Natural killer cell (primary cell): ENCODE measurements around the gene EXOG. TPM values are rescaled to one million over a fixed set of nuclear protein-coding genes. Genes with fewer than 3 reads are reported as not detected.

ENCODE experiments used
- ATAC-seq, 3 donors: fragments of 150-1000 bp in 2 of 3; fragments of 200-7000 bp in 1 of 3; cut with Tn5 transposase; 1 replicate in 1 of 3; 2 replicates in 2 of 3; pipeline ENCODE4 v1.10.0; 2021; ENCODE audit warnings: mild to moderate bottlenecking in 2 of 3, moderate library complexity in 2 of 3
- DNase-seq, 2 donors: peaks; one replicate each; pipeline versions ENCODE4 v3.0.0 to v3.0.0-alpha.2; 2013 to 2021; ENCODE audit warnings: mixed read lengths in 1 of 2
- H3K27ac ChIP-seq: one replicate; pipeline ENCODE4 v1.5.1; 2013; ENCODE audit warnings: mild to moderate bottlenecking, low read length
- H3K27me3 ChIP-seq: one replicate; pipeline ENCODE4 v1.6.1; 2013; ENCODE audit warnings: low read length; ENCODE audit not compliant: control insufficient read depth, insufficient read depth
- H3K36me3 ChIP-seq: one replicate; pipeline ENCODE4 v1.6.1; 2013; ENCODE audit warnings: low read length; ENCODE audit not compliant: control insufficient read depth, insufficient read depth
- H3K4me1 ChIP-seq: one replicate; pipeline ENCODE4 v1.6.1; 2013; ENCODE audit warnings: low read length; ENCODE audit not compliant: control insufficient read depth, insufficient read depth
- H3K4me3 ChIP-seq: one replicate; pipeline ENCODE4 v1.5.1; 2013; ENCODE audit warnings: low read length
- H3K9me3 ChIP-seq: one replicate; pipeline ENCODE4 v1.6.1; 2013; ENCODE audit warnings: low read length; ENCODE audit not compliant: control insufficient read depth, insufficient read depth
- H3K27ac Mint-ChIP-seq, 2 donors: one replicate each; pipeline ENCODE4 v1.8.0; 2022; ENCODE audit warnings: mild to moderate bottlenecking in 2 of 2, mixed read lengths in 2 of 2, moderate library complexity in 1 of 2
- H3K27me3 Mint-ChIP-seq, 2 donors: one replicate each; pipeline ENCODE4 v1.8.0; 2022; ENCODE audit warnings: low read depth in 2 of 2, mixed read lengths in 2 of 2
- H3K36me3 Mint-ChIP-seq: one replicate; pipeline ENCODE4 v1.8.0; 2022; ENCODE audit warnings: mixed read lengths
- H3K4me1 Mint-ChIP-seq, 2 donors: one replicate each; pipeline ENCODE4 v1.8.0; 2022; ENCODE audit warnings: mixed read lengths in 2 of 2
- H3K4me3 Mint-ChIP-seq: one replicate; pipeline ENCODE4 v1.8.0; 2022; ENCODE audit warnings: mild to moderate bottlenecking, moderate library complexity, mixed read lengths
- H3K9me3 Mint-ChIP-seq, 2 donors: one replicate each; pipeline ENCODE4 v1.8.0; 2022; ENCODE audit warnings: mixed read lengths in 2 of 2
- WGBS: methylation state at CpG from one replicate; pipeline ENCODE4 v1.1.7; 2013; ENCODE audit warnings: missing lambda C conversion rate; ENCODE audit not compliant: insufficient coverage; 5-methylcytosine and 5-hydroxymethylcytosine counted together
- intact Hi-C: fragments of 100-400 bp; cut with micrococcal nuclease; formaldehyde crosslinking; loops from one replicate; pipeline ENCODE4 v1.14.2; 2022
- total RNA-seq, 4 donors: library from RNA; stranded (reverse); fragments of 120-200 nt in 1 of 4; gene quantifications; one replicate each; pipeline versions ENCODE4 v1.2.3 to v1.2.4, GENCODE V29; 2013 to 2022
- TF ChIP-seq, protein P1 (sequence below): fragments of 200-600 bp; IDR thresholded peaks from one replicate; pipeline ENCODE4 v1.8.0; 2022; ENCODE audit warnings: antibody characterized with exemption

Gene EXOG
- total RNA-seq, 3 donors from 2014 or later (not counting 1 experiment from before 2014, with no cell fraction given), result 27.3 to 34.5 (median 30.5) TPM

DNA sequence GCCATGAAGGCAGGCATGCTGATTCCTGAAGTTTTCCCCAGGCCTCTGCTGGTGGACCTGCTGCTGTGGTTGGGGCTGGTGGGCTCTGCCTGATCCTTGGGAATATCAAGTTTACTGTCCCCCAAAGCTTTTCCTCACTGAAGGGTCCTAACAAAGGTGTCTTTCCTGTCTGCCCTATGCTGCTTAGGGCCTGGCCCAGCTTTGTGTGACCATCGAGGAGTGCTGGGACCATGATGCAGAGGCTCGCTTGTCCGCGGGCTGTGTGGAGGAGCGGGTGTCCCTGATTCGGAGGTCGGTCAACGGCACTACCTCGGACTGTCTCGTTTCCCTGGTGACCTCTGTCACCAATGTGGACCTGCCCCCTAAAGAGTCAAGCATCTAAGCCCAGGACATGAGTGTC lies 13.2 kb upstream of the EXOG start:
- no peak overlapping the region for H3K27ac ChIP-seq
- no peaks in the 10 kb centered on the region for H3K27me3 ChIP-seq
- no peak overlapping the region for H3K27ac Mint-ChIP-seq
- DNase-seq, result no peak
- H3K36me3 Mint-ChIP-seq, result no peaks in the 10 kb centered on the region
- ATAC-seq, result no peak
- peaks cover 4% of the 10 kb centered on the region for H3K36me3 ChIP-seq
- WGBS, result 97% methylated on average over 10 of the region's 10 CpGs
- H3K4me3 Mint-ChIP-seq, result no peak overlapping the region
- no peaks in the 10 kb centered on the region for H3K4me1 ChIP-seq
- intact Hi-C loops, result loop anchor here (10.0 kb wide), 1 partner anchor 628 kb away; no protein-coding TSS in a partner anchor
- no peaks in the 10 kb centered on the region for H3K9me3 Mint-ChIP-seq
- TF ChIP-seq, protein P1, sequence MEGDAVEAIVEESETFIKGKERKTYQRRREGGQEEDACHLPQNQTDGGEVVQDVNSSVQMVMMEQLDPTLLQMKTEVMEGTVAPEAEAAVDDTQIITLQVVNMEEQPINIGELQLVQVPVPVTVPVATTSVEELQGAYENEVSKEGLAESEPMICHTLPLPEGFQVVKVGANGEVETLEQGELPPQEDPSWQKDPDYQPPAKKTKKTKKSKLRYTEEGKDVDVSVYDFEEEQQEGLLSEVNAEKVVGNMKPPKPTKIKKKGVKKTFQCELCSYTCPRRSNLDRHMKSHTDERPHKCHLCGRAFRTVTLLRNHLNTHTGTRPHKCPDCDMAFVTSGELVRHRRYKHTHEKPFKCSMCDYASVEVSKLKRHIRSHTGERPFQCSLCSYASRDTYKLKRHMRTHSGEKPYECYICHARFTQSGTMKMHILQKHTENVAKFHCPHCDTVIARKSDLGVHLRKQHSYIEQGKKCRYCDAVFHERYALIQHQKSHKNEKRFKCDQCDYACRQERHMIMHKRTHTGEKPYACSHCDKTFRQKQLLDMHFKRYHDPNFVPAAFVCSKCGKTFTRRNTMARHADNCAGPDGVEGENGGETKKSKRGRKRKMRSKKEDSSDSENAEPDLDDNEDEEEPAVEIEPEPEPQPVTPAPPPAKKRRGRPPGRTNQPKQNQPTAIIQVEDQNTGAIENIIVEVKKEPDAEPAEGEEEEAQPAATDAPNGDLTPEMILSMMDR, result no peak
- no peak overlapping the region for H3K4me3 ChIP-seq
- H3K9me3 ChIP-seq, result no peaks in the 10 kb centered on the region
- H3K27me3 Mint-ChIP-seq, result no peaks in the 10 kb centered on the region
- no peaks in the 10 kb centered on the region for H3K4me1 Mint-ChIP-seq

DNA sequence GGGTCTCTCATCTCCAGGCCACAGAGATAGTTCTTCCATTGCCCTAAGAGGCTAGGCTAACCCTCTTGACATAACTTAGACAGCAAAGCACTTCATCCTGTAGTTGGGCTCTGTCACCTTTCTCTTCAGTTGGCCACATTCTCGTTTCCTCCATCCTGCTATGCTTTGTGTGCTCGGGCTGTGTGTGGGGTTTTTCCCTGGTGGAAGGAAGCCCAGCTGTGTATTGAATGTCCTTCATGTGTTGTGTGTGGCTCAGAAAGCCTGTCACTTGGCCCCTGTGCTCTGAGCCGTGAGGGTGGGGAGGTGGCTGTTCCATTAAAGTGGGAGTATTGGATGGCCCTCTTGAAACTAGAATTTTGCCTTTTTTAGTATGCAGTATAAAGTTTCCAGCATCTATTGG lies 8.8 kb upstream of the EXOG start:
- no peak overlapping the region for H3K4me3 Mint-ChIP-seq
- H3K27ac ChIP-seq, result no peak overlapping the region
- TF ChIP-seq, protein P1, result no peak
- H3K36me3 Mint-ChIP-seq, result no peaks in the 10 kb centered on the region
- no peaks in the 10 kb centered on the region for H3K27me3 ChIP-seq
- H3K4me1 ChIP-seq, result no peaks in the 10 kb centered on the region
- H3K27ac Mint-ChIP-seq, result no peak overlapping the region
- H3K36me3 ChIP-seq, result no peaks in the 10 kb centered on the region
- H3K9me3 ChIP-seq, result no peaks in the 10 kb centered on the region
- ATAC-seq, result no peak
- H3K4me3 ChIP-seq, result no peak overlapping the region
- no peak for DNase-seq
- 67% methylated on average over 3 of the region's 3 CpGs for WGBS
- no peaks in the 10 kb centered on the region for H3K9me3 Mint-ChIP-seq
- H3K27me3 Mint-ChIP-seq, result no peaks in the 10 kb centered on the region
- intact Hi-C loops, result loop anchor here (10.0 kb wide), 1 partner anchor 633 kb away; no protein-coding TSS in a partner anchor
- no peaks in the 10 kb centered on the region for H3K4me1 Mint-ChIP-seq

DNA sequence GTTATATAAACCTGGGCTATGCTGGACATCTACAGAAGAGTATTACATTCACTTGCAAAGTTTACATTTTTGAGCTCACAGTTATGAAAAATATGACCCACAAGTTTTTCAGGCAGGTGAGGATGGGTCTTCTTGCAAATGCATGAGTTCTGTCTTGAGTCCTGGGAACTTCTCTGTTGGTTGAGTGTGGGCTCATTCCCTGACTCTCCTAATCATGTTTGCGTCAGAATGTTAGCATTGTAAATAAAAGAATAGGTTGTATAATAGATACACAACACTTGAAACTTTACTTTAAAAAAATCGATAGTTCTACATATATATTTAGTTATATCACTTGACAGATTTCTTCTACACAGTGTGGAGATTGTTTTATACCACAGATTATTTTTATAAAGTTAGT lies 7.2 kb upstream of the EXOG start:
- H3K4me3 Mint-ChIP-seq, result no peak overlapping the region
- Histone ChIP-seq H3K4me3 (no peak overlapping the region), H3K27ac (no peak overlapping the region), H3K4me1 (no peaks in the 10 kb centered on the region), H3K27me3 (no peaks in the 10 kb centered on the region), H3K36me3 (no peaks in the 10 kb centered on the region), H3K9me3 (no peaks in the 10 kb centered on the region)
- TF ChIP-seq, protein P1, result no peak
- H3K27me3 Mint-ChIP-seq, result no peaks in the 10 kb centered on the region
- no peaks in the 10 kb centered on the region for H3K4me1 Mint-ChIP-seq
- H3K9me3 Mint-ChIP-seq, result no peaks in the 10 kb centered on the region
- no peaks in the 10 kb centered on the region for H3K36me3 Mint-ChIP-seq
- intact Hi-C loops, result loop anchor here (10.0 kb wide), 1 partner anchor 634 kb away; no protein-coding TSS in a partner anchor
- no CpG with 5 or more reads among the region's 2 CpGs for WGBS
- no peak overlapping the region for H3K27ac Mint-ChIP-seq
- ATAC-seq (no peak), DNase-seq (no peak)

DNA sequence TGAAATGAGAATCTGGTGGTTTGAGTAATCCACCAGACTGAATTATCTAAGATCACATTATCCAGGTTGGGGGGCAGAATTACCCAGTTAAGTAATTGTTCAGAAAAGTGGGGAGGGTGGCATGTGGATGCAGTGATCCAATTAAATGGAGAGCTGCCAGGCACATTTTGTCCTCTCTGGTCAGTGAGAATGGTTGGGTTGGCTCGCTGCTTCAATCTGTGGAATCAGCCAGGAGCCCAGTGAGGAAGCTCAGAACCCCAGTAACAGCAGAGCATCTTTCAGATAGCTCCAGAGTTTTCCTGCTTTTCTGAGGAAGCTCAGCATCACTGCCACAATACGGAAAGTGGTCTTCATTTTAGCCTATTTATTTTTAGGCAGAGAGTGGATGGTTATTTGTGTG lies 6.4 kb upstream of the EXOG start:
- TF ChIP-seq, protein P1, result no peak
- Mint-ChIP-seq H3K36me3 (no peaks in the 10 kb centered on the region), H3K4me3 (no peak overlapping the region), H3K9me3 (no peaks in the 10 kb centered on the region), H3K27me3 (no peaks in the 10 kb centered on the region), H3K27ac (no peak overlapping the region), H3K4me1 (no peaks in the 10 kb centered on the region)
- 96% methylated on average over 2 of the region's 2 CpGs for WGBS
- Histone ChIP-seq H3K9me3 (no peaks in the 10 kb centered on the region), H3K4me3 (no peak overlapping the region), H3K27ac (no peak overlapping the region), H3K4me1 (no peaks in the 10 kb centered on the region), H3K36me3 (no peaks in the 10 kb centered on the region), H3K27me3 (no peaks in the 10 kb centered on the region)
- no peak for DNase-seq
- no peak for ATAC-seq
- intact Hi-C loops, result loop anchor here (10.0 kb wide), 2 partner anchors 165 to 635 kb away; no protein-coding TSS in a partner anchor
